ENCODE data around the gene KDM4C.
"Not testable (repeated sequence)": the region's sequence is repeated elsewhere in the genome, so short reads cannot be mapped to it uniquely, and the experiment has no call there.

- not testable (repeated sequence) for TF ChIP-seq CTCF (IDR thresholded peaks at IDR 0.05 in 8 of 11, conservative IDR thresholded peaks at IDR 0.05 in 3 of 11); POLR2AphosphoS5 (IDR thresholded peaks at IDR 0.05); POLR2A (IDR thresholded peaks at IDR 0.05)
Observed at GRCh38 chr9:6806318-6806717, 48.5 kb downstream of the KDM4C start.
